Activated effector memory CD4-positive, alpha-beta T cell treated with anti-CD3 and anti-CD28 coated beads, Interleukin-2, amount 50 U/mL, for 16 hours (primary cell): ENCODE measurements around the gene PGA4.
A peak's percentile ranks its signal among the peaks of the same experiment; 100 is the strongest.
"Not testable (repeated sequence)": the region's sequence is repeated elsewhere in the genome, so short reads cannot be mapped to it uniquely, and the experiment has no call there.

Source experiments
- DNase-seq: peaks from one replicate; pipeline ENCODE4 v3.0.0-alpha.2; 2020

PGA4 gene

GRCh38 chr11:61222047-61222446, at the start of gene PGA4:
PGA4 (plus strand) TSS chr11:61222347; CDS start chr11:61222401, 54 bp downstream.
- DNase-seq, result not testable (repeated sequence)

DNA sequence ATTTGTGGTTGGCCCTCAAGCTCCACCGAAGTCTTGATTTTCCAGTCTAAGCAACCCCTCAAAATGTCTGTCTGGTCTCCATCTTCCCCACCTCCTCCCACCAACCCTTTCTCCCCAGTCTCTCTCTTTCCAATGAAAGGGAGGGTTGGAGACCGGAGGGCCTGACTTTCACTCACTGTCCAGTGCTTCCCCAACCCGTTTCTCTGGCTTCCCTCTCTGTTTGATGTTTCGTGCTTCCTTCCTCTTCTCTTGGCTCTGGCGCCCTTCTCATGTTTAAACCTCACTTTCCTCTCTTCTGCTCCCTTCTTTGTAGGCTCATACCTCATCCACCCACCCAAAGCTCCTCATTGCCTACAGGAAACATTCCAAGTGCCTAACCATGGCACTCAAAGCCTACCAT, 49.8 kb upstream of the PGA4 start:
- DNase-seq, result no peak

DNA sequence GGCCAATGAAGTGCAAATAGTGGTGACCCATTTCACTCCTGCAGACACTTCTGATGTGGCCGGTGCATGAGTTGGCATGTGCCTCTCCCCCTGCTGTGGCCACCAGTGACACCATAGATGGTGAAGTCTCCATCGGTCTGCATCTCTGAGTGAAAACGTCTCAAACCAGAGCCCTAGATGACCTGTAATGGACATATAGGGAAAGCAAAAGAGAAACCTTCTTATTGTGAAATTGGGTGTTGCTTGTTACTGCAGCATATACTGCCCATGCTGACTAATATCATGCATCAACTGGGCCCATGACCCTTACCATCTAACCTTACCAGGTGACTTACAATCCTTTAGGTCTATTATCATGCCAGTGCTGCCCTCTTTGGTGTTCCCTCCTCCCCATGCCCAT, 49.3 kb upstream of the PGA4 start:
- no peak for DNase-seq

DNA sequence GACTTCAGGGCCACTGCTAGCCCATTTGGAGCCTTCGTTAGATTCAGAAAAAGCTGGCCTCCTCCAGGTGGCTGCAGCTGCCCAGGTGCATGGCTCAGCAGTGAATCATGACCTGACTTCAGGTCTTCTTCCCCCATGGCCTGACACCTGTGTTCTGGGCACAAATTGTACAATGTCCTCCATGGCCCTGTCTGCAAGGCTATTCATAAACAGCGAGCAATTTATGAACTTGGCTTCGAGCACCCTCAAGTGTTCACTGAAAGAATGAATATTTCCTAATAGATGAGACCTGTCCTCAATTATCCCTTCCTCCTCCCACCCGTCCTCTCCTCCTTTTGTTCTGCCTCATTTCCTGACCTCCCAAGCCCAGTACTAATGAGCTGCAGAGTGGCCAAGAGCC, 48.7 kb upstream of the PGA4 start:
- no peak for DNase-seq

DNA sequence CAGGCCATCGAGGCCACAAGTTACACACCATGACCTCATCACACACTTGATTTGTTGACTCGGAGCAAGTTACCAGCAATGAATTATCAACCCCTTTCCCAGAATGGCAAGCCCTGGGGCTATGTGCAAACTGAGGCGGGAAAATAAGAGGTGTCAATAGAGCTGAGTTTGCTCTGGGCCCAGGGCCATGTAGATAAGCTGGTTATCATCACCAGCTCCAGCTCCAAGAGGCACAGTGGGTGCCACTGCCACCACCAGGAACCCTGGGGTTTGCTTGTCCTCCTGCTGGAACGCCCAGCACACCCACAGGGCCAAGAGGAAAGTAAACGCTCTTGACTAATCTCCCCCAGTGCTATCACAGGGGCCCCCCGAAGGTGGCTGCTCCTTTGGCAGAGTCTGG, 47.9 kb upstream of the PGA4 start:
- no peak for DNase-seq

DNA sequence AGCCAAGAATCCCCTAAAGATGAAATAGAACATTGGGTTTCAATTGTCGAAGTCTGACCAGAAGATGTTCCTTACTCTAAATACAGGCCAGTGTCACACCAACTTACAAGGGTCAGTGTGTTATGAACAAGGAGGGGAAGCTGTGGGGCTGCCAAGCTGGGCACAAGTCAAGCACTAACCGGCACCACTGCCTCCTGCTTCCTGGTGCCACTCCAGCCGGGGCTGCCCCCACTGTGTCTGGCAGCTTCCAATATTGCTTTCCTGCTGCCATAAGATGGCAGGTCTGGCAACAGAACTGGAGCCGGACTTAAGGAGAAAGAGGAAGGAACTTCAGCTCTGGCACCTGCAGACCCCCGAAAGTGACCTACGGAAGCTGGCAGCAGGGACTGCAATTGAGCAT, 47.2 kb upstream of the PGA4 start:
- DNase-seq, result no peak

GRCh38 chr11:61176446-61176845, 45.7 kb upstream of the PGA4 start:
- no peak for DNase-seq

- DNase-seq, result not testable (repeated sequence)
Measured at GRCh38 chr11:61180205-61180604, 41.9 kb upstream of the PGA4 start.

DNA sequence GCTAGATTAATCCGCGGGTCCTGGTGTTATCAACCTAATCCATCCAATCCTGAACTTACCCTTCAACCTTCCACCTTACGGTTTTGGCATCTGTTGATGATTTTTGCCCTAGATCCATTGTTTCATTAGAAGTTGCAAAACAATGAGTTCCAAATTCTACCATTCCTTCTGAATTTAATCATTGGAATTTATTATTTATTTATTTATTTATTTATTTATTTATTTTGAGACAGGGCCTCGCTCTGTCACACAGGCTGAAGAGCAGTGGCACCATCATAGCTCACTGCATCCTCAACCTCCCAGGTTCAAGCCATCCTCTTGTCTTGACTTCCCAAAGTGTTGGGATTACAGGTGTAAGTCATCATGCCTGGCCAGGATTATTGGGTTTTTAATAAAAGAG, 40.7 kb upstream of the PGA4 start:
- no peak for DNase-seq

DNA sequence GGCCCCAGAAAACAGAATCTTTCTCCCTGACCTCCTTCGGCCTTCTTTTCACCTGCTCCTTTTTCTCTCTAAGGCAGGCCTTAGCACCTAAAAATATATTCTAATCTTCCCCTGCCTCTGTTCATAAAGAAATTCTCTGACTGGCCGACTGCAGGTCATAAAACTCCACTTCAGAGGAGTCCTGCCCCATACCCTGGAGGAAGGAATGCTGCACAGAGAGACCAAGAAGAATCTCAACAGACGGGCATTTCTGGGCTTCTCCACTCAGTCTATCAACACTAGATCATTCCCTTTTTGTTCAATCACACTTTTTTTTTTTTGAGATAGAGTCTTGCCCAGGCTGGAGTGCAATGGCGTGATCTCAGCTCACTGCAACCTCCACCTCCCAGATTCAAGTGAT, 38.5 kb upstream of the PGA4 start:
- DNase-seq, result no peak

- DNase-seq, result no peak
Measured at GRCh38 chr11:61186504-61186903, 35.6 kb upstream of the PGA4 start.

DNA sequence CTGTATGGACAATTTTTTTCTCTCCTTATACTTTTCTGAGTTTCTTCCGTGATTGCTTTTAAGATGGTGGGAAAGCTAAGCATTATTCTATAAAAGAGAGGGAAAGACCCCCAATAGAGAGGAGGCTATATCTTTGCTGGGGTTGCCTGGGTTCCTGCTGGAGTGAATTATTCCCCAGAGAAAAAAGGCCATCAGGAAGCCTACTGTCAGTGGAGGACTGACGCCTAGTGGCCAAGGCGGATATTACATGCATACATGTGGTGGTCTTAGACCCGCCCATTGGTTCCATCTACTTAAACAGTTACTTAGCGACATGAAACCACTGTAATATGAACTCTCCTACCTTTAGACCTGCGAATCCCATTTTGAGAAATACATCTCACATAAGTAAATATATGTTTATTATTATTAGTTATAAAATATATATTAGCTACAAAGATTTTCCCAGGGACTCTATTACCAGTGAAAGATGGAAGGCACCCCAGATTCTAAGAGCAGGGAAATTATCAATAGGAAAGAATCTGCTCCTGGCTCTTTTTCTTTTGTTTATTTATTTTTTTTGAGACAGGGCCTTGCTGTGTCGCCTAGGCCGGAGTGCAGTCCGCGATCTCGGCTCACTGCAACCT, 34.5 kb upstream of the PGA4 start:
- DNase-seq, result peak; percentile 89

- no peak for DNase-seq
Measured at GRCh38 chr11:61189933-61190332, 32.2 kb upstream of the PGA4 start.

- DNase-seq, result no peak
Measured at GRCh38 chr11:61193596-61193995, 28.6 kb upstream of the PGA4 start.

- DNase-seq, result no peak
Measured at GRCh38 chr11:61194169-61194671, 27.9 kb upstream of the PGA4 start.

DNA sequence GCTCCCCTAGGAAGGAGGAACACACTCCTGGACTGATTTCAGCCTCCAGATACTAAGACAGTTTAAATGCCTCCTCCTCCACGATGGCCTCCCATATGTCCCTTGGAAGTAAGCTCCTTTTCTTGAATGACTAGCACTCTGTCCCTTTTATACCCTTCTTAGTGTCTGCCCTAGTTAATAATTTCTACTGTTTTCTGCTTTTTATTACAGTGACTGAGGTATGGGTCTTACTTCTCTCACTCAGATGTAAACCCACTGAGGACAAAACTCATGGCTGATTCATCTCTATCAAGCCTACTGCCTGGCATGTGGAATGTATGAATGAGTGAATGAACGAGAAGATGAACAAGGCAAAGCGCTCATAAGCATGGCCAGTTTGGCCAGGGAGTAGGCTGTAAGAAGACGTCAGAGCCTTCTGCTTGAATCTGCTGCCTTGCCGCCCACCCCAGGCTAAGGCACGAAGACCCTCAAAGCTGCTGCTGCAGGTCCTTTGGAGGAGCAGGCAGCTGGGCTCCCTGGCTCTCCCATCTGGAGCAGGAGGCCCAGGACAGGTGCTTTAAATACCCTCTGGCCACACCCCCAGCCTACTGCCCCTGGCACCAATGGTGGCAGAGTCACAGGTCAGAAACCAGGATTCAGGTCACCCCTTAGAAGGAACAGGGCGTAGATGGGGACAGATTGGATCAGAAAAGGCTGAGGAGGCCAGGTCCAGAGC, 27.0 kb upstream of the PGA4 start:
- no peak for DNase-seq

GRCh38 chr11:61195719-61196118, 26.4 kb upstream of the PGA4 start:
- no peak for DNase-seq

- no peak for DNase-seq
Measured at GRCh38 chr11:61198361-61198760, 23.8 kb upstream of the PGA4 start.

- DNase-seq, result no peak
Measured at GRCh38 chr11:61198948-61199523, 23.1 kb upstream of the PGA4 start.

- no peak for DNase-seq
Measured at GRCh38 chr11:61201476-61201875, 20.7 kb upstream of the PGA4 start.

DNA sequence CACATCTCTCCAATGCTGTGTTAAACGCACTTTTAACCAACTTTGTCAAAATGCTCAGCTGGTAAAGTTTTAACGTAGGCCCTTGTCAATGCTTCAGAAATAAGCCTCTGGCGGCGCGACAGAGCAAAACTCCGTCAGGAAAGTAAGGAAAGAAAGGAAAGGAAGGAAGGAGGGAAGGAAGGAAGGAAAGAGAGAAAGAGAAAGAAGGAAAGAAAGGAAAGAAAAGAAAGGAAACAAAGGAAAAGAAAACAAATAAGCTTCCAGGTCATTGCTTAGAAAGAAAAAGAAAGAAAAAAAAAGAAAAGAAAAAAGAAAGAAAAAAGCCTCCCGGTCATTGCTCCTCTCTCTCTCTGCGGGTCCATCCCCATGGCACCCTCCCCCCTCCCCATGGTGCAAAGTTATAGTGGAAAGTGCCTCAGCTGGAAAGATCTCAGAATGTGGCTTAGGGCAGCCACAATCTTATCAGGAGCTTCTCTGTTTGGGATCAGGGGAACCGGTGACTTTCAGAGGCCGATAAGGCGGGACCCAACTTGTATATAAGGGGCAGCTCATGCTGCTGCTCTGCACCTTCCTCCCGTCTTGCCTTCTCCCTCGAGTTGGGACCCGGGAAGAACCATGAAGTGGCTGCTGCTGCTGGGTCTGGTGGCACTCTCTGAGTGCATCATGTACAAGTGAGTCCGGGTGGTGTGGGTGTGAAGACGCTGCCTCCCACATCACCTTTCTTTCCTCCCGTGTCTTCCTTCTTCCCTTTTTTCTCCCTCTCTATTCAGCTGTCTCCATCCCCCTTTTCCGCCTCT, 19.0 kb upstream of the PGA4 start, which contains the start of gene PGA3:
Gene PGA3, plus strand, starts transcription at position 566 of the 797 bp plus-strand sequence. Its CDS starts 50 bp downstream, at position 616.
- DNase-seq, result not testable (repeated sequence)

- DNase-seq, result not testable (repeated sequence)
Measured at GRCh38 chr11:61203873-61204272, 18.3 kb upstream of the PGA4 start.

- not testable (repeated sequence) for DNase-seq
Measured at GRCh38 chr11:61204502-61205059, 17.6 kb upstream of the PGA4 start.
